ENCODE results near the gene ATXN7L1.

DNA sequence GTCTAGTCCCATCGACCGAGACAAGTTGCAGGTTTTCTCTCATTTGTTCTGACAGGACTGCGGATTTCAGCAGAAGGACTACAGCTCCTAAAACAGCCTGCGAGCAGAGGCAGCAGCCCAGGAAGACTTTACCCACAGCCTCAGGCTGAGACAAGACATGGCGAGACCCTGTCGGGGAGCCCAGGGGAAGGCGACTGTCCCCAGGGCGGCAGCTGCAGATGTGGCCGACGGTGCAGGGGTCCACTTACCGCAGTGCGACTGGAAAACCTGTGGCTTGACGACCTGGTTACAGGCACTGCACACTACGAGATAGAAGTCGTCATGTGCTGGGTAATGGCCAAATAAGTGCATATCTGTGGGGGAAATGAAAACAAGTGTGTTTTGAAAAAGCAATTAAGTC lies 88.0 kb downstream of the ATXN7L1 start:
- TF ChIP-seq CTCF (IDR thresholded peaks at IDR 0.05; ENCODE audit: control extremely low read depth in 1 of 3, insufficient read depth in 1 of 3, low read depth in 1 of 3, low read length in 3 of 3) = no peak
- no peak for TF ChIP-seq HDAC6 (IDR thresholded peaks at IDR 0.05; ENCODE audit: low read depth, low read length)
- TF ChIP-seq RFX5 (IDR thresholded peaks at IDR 0.05; ENCODE audit: borderline replicate concordance, low read depth, low read length) = no peak
- no peak for TF ChIP-seq EP300 (IDR thresholded peaks at IDR 0.05; ENCODE audit: borderline replicate concordance in 1 of 2, low read depth in 2 of 2, low read length in 2 of 2)
- TF ChIP-seq ZNF274 (IDR thresholded peaks at IDR 0.05; ENCODE audit: borderline replicate concordance, extremely low read depth, low read length) = no peak
- TF ChIP-seq ATF2 (IDR thresholded peaks at IDR 0.05; ENCODE audit: low read length) = no peak
- no peak for TF ChIP-seq POLR2AphosphoS5 (IDR thresholded peaks at IDR 0.05; ENCODE audit: low read depth, low read length)
- TF ChIP-seq SUZ12 (IDR thresholded peaks at IDR 0.05; ENCODE audit: low read length) = no peak
- TF ChIP-seq TAF1 (IDR thresholded peaks at IDR 0.05; ENCODE audit: low read depth, low read length) = no peak

All from H1 (cell line).